ENCODE data around the gene LGMN. TPM values are rescaled to one million over a fixed set of nuclear protein-coding genes. Genes with fewer than 3 reads are reported as not detected.

The LGMN gene
- total and polyA plus RNA-seq, 9 donors: 27.3 to 231 (median 49.1) TPM

DNA sequence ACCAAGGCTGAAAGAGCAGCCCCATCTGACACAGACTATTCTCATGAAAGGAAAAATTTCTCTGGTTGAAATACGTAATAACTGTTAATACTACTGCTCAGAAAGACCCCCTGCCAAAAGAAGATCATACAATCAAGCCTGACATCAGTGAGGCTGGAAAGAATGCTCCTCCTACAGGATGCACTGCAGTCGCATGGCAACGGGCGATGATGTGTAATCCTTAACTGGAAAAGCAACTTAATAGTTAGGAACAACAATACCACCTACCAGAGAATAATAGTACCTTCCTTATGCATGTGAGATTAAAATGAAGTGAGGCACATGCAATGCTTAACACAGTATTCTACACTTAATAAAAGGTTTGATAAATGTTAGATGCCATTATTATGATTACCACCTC, 44.5 kb upstream of the LGMN start:
- 59 to 76% (median 68%) methylated on average over 4 of the region's 4 CpGs for WGBS, 3 donors
- Histone ChIP-seq H3K4me1 (ENCODE audit: insufficient read depth) (peaks cover 4% of the 10 kb centered on the region), H3K9me3 (no peaks in the 10 kb centered on the region), H3K27me3 (no peaks in the 10 kb centered on the region), H3K27ac (no peak overlapping the region), H3K36me3 (no peaks in the 10 kb centered on the region), H3K4me3 (no peak overlapping the region)
- DNase-seq: no peak
- intact Hi-C loops (cut with DNase I): no loop called here
- TF ChIP-seq POLR2A (IDR thresholded peaks at IDR 0.05) (no peak), EP300 (IDR thresholded peaks at IDR 0.05) (no peak)
- TF ChIP-seq, protein P1, sequence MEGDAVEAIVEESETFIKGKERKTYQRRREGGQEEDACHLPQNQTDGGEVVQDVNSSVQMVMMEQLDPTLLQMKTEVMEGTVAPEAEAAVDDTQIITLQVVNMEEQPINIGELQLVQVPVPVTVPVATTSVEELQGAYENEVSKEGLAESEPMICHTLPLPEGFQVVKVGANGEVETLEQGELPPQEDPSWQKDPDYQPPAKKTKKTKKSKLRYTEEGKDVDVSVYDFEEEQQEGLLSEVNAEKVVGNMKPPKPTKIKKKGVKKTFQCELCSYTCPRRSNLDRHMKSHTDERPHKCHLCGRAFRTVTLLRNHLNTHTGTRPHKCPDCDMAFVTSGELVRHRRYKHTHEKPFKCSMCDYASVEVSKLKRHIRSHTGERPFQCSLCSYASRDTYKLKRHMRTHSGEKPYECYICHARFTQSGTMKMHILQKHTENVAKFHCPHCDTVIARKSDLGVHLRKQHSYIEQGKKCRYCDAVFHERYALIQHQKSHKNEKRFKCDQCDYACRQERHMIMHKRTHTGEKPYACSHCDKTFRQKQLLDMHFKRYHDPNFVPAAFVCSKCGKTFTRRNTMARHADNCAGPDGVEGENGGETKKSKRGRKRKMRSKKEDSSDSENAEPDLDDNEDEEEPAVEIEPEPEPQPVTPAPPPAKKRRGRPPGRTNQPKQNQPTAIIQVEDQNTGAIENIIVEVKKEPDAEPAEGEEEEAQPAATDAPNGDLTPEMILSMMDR (IDR thresholded peaks at IDR 0.05): no peak

DNA sequence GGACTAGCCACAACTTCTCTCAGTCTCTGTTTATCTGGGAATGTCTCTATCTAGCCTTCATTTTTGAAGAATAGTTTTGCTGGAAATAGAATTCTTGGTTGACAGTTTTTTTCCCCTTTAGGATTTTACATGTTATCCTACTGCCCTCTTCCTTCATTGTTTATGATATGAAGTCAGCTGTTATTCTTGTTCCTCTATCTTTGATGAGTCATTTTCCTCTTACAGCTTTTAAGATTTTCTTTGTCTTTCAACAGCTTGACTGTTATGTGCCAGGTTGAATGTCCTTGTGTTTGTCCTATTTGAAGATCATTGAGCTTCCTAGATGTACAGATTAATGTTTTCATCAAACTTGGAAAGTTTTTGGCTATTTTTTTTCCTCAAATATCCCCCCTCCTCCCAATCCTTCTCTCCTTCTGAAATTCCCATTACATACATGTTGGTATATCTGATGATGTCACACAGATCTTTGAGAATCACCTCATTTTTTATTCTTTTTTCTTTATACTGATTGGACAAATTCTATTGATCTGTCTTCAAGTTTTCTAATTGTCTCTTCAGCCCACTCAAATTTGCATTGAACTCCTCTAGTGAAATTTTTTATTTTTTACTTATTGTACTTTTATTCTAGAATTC, 41.1 kb upstream of the LGMN start:
- intact Hi-C loops (cut with DNase I): loop anchor here in 2 of 4 donors (10.0 kb wide), 2 partner anchors 75 to 105 kb away; no protein-coding TSS in a partner anchor
- no peak for DNase-seq
- TF ChIP-seq EP300 (IDR thresholded peaks at IDR 0.05): no peak
- TF ChIP-seq, protein P1 (IDR thresholded peaks at IDR 0.05): no peak
- TF ChIP-seq POLR2A (IDR thresholded peaks at IDR 0.05): no peak
- H3K36me3 ChIP-seq: no peaks in the 10 kb centered on the region
- no peaks in the 10 kb centered on the region for H3K9me3 ChIP-seq
- H3K4me1 ChIP-seq (ENCODE audit: insufficient read depth): peaks cover 5% of the 10 kb centered on the region
- no peak overlapping the region for H3K4me3 ChIP-seq
- H3K27me3 ChIP-seq: no peaks in the 10 kb centered on the region
- H3K27ac ChIP-seq: no peak overlapping the region

DNA sequence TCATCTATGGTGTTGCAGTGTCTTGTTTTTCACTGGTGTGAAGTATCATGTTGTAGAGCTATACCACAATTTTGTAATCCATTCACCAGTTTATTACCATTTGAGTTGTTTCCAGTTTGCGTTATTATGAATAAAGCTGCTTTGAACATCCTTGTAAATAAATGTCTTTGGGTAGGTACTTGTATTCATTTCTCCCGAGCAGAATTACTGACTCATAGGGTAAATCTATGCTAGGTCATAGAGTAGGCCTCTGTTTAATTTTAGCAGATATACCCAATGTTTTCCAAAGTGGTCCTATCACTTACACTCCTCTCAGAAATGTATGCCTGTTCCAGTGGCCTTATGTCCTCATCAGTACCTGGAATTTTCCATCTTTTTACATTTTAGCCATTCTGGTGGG, 39.1 kb upstream of the LGMN start:
- Histone ChIP-seq H3K27me3 (no peaks in the 10 kb centered on the region), H3K9me3 (no peaks in the 10 kb centered on the region), H3K27ac (no peak overlapping the region), H3K4me3 (no peak overlapping the region), H3K4me1 (ENCODE audit: insufficient read depth) (peaks cover 5% of the 10 kb centered on the region), H3K36me3 (no peaks in the 10 kb centered on the region)
- DNase-seq: no peak
- intact Hi-C loops (cut with DNase I): loop anchor here in 3 of 4 donors (2.0 to 10.0 kb wide), 3 partner anchors 73 to 103 kb away; no protein-coding TSS in a partner anchor
- TF ChIP-seq POLR2A (IDR thresholded peaks at IDR 0.05) (no peak), EP300 (IDR thresholded peaks at IDR 0.05) (no peak)
- TF ChIP-seq, protein P1 (IDR thresholded peaks at IDR 0.05): no peak
- 94 to 97% (median 94%) methylated on average over 2 of the region's 2 CpGs for WGBS, 3 donors

DNA sequence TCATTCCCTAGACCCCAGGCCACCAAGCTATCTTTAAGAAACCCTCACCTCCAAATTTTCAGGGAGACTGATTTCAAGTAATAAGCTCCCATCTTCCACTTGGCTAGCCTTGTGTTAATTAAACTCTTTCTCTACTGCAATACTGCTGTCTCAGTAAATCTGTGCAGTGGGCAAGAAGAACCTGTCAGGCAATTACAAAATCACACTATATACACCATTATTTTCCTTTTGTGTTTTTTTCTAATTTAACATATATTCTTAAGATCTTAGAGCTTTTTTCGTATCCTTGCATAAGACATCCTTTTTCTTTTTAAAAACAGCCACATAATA, 38.0 kb upstream of the LGMN start:
- no peaks in the 10 kb centered on the region for H3K27me3 ChIP-seq
- H3K4me3 ChIP-seq: no peak overlapping the region
- WGBS, 3 donors: 90 to 98% (median 97%) methylated on average over 1 of the region's 1 CpG
- H3K27ac ChIP-seq: peak overlapping the region; percentile 72
- TF ChIP-seq POLR2A (IDR thresholded peaks at IDR 0.05) (no peak), EP300 (IDR thresholded peaks at IDR 0.05) (no peak)
- TF ChIP-seq, protein P1 (IDR thresholded peaks at IDR 0.05): no peak
- no peaks in the 10 kb centered on the region for H3K9me3 ChIP-seq
- DNase-seq: no peak
- H3K36me3 ChIP-seq: no peaks in the 10 kb centered on the region
- intact Hi-C loops (cut with DNase I): loop anchor here in 3 of 4 donors (2.0 to 10.0 kb wide), 3 partner anchors 72 to 102 kb away; no protein-coding TSS in a partner anchor
- peaks cover 5% of the 10 kb centered on the region for H3K4me1 ChIP-seq (ENCODE audit: insufficient read depth)
